ENCODE measurements around the gene DDTL.
"Not testable (repeated sequence)": the region's sequence is repeated elsewhere in the genome, so short reads cannot be mapped to it uniquely, and the experiment has no call there.

The DDTL gene

DNA sequence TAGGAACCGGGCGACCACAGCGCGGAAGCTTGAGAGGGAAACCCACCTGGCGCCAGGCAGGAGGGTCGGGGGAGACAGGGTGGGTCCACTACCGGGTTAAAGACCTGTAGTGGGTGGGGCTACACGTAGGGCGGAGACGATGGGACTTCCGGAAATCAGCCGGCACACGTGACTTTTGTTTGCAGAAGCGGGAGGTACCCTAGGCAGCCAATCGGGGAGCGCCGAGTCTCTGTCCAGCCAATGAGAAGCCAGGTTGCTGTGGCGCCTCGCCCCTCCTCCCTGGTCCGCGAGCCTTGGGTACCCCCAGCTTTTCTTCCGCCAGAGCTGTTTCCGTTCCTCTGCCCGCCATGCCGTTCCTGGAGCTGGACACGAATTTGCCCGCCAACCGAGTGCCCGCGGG lies at the start of gene DDTL:
Gene DDTL (plus strand): TSS at position 321 of the 400 bp plus-strand sequence. CDS start 27 bp downstream, at position 348.
- not testable (repeated sequence) for DNase-seq

GRCh38 chr22:23920267-23920611 lies 46.4 kb upstream of the DDTL start:
- DNase-seq: not testable (repeated sequence)

GRCh38 chr22:23921586-23922201 lies 45.0 kb upstream of the DDTL start:
- DNase-seq: not testable (repeated sequence)

- no peak for DNase-seq
Observed at GRCh38 chr22:23922921-23923320, 43.8 kb upstream of the DDTL start.

GRCh38 chr22:23925020-23925606 lies 41.6 kb upstream of the DDTL start:
- no peak for DNase-seq

DNA sequence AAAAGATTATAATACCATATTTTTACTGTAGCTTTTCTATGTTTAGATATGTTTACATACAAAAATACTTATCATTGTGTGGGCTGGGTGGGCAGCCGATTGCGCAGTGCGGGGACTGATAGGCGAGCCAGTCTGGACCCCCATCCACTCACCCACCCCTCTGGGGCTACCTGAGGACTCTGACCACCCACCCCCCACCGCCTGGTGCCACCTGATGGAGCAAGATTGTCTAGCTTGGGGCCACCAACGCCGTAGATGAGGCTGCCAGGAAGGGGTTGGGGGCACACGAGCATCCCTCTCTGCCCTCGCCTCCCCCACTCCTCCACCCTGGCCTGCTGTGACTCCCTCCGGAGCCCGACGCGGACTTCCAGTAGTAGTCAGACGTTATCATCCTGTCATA lies 40.1 kb upstream of the DDTL start:
- DNase-seq: no peak

- no peak for DNase-seq
Observed at GRCh38 chr22:23938328-23939016, 28.2 kb upstream of the DDTL start.

- no peak for DNase-seq
Observed at GRCh38 chr22:23939017-23939357, 27.7 kb upstream of the DDTL start.

GRCh38 chr22:23940166-23940565 lies 26.5 kb upstream of the DDTL start:
- DNase-seq: not testable (repeated sequence)

DNA sequence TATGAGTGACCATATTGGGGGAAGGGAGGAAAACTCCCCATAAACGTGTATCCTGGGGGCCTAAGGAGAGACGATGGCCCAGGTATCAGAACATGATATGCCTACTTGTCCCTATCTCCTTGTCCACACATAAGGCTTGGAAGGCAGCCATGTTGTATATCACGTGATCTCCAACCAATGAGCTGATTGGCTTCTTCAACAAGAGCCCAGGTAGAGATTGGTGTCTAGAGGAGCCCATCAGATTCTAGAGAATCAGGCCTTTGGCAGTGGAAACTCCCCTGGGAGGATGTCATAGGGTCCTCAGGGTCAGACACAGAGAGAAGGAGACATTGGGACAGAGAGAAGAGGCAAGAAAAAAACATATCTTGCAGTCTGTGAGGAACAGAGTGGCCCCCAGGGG lies 19.3 kb upstream of the DDTL start:
- DNase-seq: not testable (repeated sequence)

DNA sequence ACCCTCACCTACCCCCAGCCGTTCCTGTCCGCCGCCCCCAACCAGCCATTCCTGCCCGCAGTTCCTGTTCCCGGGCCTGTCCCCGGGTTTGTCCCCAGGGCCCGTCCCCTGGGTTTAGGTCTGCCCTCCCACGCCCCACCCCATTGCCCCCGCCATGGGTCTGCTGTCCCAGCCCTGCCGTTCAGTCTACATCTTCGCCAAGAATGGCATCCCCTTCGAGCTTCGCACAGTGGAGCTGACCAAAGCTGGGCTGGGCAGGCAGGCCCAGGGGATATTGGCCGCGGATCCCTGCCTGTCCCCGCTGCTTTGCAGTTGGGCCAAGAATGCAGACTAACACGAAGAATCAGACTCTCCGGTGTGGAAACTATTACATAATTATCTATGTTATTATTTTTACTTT lies 16.9 kb upstream of the DDTL start:
- DNase-seq: not testable (repeated sequence)

DNA sequence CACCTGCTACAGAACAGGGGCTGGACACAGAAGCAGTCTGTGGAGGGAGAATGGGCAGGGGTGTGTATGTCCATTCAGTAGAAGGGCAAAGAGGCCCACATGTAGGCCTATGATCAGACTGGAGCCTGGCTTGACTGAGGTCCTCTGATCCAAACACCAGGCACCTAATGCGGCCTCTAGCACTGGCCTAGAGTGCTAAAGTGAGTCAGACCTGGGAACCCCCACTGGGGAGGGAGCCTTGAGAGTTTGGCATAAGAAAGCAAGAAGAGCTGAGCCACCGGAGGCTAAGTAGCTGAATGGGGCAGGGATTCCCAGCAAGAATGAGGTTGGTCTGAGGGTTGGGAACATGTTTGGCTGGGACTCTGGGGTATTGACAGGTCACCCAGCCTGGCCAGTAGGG lies 15.3 kb upstream of the DDTL start:
- not testable (repeated sequence) for DNase-seq

GRCh38 chr22:23952794-23953405 lies 13.8 kb upstream of the DDTL start:
- not testable (repeated sequence) for DNase-seq

- not testable (repeated sequence) for DNase-seq
Observed at GRCh38 chr22:23953485-23953884, 13.2 kb upstream of the DDTL start.

DNA sequence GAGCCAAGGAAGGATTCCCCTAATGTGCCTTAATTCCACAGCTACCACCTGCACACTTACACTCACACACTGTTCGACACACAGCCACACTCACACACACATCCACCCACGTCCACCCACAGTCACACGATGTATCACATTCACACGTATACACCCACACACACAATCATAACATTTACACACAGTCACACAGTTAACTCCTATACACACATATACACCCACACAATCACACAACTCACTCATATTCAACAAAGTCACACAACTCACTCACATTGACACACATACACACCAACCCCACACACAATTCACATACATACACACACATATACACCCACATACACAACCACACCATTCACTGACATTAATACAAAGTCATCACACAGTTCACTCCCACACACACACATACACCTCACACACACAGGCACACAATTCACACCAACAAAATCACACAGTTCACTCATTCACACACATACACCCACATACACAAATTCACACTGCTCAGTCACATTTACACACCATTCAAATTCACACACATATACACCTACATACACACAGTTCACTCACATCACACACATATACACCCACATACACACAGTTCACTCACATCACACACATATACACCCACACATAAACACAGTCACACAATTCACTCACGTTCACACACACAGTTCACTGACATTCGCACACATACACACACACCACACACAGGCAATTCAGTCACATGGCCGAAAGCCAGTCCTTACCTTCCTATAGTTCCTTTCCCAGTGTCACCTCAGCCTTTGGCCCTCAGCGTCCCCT lies 12.3 kb upstream of the DDTL start:
- not testable (repeated sequence) for DNase-seq

GRCh38 chr22:23954991-23955305 lies 11.7 kb upstream of the DDTL start:
- not testable (repeated sequence) for DNase-seq

DNA sequence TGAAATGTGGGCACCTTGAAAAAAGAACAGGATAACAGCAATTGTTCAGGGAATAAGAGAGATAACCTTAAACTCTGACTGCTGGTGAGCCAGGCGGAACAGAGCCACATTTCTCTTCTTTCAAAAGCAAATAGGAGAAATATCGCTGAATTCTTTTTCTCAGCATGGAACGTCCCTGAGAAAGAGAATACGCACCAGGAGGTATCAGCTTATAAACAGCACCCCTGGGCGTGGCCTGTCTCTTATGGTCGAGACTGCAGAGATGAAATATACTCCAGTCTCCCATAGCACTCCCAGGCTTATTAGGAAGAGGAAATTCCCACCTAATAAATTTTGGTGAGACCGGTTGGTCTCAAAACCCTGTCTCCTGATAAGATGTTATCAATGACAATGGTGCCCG lies 10.8 kb upstream of the DDTL start:
- DNase-seq: not testable (repeated sequence)

DNA sequence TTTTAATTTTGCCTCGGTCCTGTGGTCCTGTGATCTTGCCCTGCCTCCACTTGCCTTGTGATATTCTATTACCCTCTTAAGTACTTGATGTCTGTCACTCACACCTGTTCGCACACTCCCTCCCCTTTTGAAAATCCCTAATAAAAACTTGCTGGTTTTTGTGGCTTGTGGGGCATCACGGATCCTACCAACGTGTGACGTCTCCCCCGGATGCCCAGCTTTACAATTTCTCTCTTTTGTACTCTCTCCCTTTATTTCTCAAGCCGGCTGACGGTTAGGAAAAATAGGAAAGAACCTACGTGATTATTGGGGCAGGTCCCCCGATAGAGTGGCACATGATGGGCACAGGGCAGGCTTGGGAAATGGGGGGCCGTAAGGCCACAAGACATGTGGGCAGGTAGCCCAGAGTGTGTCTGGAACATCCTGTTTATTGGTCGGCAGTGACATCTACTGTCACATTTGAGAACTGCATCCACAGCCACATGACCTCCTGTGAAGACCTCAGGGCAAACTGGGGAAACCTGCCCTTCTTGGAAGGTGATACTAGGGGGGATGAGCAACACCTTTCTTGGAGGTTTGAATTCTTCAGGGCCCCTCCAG lies 10.3 kb upstream of the DDTL start:
- not testable (repeated sequence) for DNase-seq

DNA sequence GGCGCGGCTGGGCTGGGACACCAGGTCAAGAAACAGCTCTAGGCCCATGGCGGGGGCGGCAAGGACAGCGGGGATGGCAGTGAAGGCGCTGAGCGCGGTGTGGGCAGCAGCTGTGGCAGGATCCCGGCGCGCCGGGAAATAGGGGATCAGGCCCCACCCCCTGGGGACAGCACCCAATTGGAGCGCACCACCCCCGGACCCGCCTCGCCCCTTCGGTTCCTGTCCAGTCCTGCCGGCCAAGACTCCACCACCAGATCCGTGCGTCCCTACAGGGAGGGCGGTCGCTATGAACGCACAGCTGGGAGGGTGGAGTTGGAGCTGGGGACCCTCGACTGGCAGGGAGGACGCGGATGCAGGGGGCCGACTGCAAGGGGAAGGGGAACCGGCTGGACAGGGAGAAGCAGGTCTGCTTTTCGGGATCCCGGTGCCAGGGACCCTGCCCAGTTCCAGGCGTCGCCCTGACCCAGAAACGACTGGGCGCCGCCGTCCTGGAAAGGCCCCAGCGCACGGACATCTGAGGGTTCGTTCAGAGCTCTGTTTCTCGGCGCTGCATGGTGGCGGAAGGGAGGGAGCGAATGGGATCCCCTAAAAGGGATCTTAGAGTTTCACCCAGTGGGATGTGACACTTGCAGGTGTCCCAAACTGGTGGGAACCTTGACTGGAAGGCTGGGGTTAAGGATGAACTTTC lies 5.5 kb upstream of the DDTL start, which contains the start of gene GSTT2B:
Gene GSTT2B (minus strand): TSS at position 112 of the 688 bp plus-strand sequence. CDS start 64 bp downstream, at position 48.
- not testable (repeated sequence) for DNase-seq

DNA sequence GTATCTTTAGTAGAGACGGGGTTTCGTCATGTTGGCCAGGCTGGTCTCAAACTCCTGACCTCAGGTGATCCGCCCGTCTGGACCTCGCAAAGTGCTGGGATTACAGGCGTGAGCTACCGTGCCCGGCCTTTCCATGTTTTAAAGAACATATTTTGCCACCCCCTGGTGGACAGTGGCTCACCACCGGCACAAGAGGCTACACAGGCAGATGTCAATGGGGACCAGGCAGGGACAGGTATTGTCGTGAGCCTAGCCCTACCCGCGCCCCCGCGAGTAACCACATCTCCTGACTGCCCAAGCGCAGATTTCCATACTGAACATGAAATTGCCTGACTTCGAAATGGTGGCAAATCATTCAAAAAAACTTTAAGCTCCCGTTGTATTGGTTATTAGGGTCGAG lies 594 bp upstream of the DDTL start:
- not testable (repeated sequence) for DNase-seq

DNA sequence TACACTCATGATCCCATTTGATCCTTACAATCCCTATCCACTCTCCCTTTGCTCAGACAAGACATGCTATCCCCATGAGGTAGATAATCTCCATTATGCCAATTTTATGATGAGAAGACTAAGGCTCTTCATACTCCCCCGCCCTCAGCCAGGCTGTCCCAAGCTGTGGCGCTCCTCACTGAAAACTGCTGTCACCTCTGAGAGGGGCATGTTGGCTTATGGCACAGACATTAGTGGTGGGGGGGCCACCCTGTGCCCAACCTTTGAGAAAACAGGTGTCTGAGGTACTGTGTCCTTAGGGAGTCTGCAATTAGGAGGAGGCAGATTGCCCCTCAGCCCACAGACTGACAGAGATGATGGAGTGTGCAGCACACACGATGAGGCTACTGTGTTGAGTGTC lies 2.4 kb downstream of the DDTL start:
- DNase-seq: no peak

GRCh38 chr22:23970201-23970641 lies 3.5 kb downstream of the DDTL start:
- DNase-seq: no peak
